GM11168 (cell line): ENCODE measurements around the gene COP1.

Experiments used
- in situ Hi-C: fragments of 300-500 bp; cut with MboI; formaldehyde crosslinking; loops from one replicate; pipeline ENCODE4 v1.12.0; 2022; ENCODE audit warnings: low sequenced_read_pairs; ENCODE audit not compliant: unreplicated experiment

The COP1 gene

DNA sequence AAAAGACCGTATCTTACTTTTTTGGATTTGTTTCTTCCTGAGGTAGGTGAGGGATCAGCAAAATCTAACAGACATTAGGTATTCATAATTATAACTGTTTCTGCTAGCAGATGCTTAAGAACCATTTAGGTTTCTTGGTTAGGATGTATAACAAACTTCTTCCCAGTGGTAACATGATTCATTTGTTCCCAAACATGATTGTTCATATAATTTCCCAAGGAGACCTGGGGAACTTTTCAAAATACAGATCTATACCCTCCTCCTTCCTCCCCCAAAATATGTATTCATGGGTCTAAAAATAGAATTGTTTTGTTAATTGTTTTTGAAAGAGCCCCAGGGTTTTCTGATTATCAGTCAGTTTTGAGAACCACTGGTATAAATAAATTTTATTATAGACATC lies 228.2 kb downstream of the COP1 start:
- in situ Hi-C loops, result no loop called here

DNA sequence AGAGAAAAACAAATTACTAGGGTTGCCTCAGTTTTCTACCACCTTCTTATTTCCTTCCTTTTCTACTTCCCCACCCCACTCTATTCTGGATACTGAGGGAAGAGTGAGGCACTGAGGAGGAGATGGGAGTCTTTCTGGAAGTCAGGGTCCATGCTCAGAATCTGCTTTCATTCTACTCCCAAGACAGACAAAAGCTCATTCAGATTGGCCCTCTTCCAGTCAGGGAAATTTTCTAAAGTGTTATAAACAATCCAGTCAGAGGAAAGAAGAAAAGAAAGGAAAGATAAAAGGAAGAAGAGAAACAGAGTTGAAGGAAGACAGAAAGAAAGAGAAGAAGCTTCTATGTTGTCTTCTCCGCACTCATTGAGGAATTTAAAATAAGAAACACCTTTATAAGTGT lies 228.6 kb downstream of the COP1 start:
- in situ Hi-C loops, result no loop called here

DNA sequence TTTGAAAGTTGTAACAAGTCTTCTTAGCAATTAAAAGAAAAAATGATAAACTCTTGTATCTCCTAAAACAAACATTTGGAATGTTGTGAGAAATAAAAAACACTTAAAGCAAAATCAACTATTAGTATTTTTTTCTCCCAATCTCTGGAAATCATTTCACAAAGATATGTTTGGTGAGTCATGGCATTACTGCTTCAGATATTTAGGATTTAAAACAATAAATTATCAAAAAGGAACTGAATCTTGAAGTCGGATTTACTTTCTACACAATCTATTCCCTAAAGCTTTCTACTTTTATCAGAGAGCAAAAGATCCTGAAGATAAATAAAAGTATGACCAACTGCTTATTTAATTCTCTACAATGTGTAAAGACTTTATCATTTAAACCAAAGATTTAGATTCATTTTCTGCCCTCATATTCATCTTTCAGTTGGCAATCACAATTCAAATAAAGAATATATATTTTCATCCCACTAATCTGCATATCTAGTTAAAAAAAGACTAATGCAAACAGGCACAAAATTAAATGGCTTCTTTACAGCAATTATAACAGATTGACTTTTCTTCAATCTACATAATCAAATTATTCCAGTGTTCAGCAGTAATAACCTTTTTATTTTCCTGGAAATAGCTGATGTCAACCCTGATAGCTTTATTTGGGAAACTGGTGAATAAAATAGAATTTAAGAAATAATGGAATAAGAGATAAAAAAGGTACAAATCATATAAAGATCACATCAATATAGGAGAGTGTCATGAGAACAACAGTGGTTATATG lies 230.0 kb downstream of the COP1 start:
- in situ Hi-C loops, result no loop called here

DNA sequence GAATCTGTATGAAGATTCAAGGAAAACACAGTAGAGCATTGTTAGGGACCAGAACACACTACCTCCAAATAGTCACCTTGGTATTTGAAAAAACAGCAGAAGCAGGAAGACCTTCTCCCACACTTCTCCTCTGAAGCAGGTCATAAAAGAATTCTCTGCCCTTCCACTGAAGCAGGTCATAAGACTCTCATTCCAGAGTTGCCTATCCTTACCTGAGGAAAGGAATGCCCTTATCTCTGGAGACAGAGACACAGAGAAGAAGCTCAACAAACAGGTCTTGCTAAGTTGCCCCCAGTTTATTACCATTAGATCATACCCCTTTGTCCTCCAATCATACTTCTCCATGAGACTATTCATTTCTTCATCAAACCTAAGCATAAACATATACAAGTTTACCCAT lies 237.9 kb downstream of the COP1 start:
- in situ Hi-C loops, result no loop called here

DNA sequence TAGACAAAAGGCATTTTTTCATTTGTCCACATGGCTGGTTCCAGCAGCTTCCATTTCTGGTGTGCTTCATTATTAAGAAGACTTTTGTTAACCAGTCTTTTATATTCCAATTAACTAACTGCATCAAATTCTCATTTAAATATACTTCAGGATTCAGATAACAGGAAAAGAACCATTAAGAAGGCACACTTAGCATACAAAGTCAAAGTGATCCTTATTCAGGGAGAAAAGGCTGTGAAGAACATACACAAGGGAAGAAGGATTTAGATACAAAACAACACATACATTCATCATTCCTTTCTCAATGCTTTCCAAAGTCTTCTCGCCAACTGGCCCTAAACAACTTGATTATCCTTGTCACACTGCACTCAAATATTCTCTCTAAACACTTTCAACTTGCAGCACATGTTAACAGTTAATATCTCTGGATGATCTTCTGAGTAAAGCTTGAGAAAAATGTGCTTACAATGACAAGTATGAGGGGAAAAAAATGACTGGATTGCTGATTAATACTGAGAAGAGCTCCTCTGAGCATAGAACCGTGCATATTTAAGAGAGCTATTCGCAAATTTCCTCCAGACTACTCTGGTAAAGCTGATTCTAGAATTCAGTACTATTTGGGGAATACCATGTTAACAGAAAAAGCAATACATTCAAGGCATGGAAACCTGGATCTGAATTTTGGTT lies 238.5 kb downstream of the COP1 start:
- in situ Hi-C loops, result no loop called here

DNA sequence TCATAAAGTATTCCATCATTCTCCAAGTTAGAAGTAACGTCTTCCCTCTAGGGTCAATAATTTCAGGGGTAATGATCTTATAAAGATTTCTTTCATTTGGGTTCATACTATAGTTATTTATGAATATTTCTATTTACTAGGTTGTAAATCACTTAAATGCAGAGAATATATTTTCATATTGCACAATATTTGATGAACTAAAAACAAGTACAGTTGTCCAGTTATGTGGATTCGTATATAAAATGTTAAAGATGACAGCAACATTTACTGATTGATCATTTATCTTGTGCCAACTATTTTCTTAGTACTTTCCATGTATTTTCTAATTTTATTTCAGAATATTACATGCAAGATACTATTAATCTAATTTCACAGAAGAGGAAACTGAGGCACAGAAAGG lies 243.3 kb downstream of the COP1 start:
- in situ Hi-C loops, result no loop called here

DNA sequence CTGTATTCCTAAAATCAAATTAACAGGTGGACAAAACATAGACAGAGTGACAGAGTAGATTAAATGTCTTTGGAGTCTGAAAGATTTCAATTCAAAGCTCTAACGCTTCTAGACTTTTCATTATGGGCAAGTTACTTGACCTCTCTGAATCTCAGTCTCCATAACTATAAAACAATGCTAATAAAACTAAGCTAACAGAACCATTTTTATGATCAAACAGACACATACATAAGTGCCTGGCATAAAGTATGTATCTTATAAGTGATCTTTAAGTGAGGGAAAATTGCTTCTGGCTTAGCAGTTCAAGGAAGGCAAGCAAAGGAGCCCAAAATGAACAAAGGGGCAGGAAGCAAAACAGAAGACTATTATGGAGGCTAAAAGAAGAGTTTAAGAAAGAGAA lies 246.9 kb downstream of the COP1 start:
- in situ Hi-C loops, result no loop called here

DNA sequence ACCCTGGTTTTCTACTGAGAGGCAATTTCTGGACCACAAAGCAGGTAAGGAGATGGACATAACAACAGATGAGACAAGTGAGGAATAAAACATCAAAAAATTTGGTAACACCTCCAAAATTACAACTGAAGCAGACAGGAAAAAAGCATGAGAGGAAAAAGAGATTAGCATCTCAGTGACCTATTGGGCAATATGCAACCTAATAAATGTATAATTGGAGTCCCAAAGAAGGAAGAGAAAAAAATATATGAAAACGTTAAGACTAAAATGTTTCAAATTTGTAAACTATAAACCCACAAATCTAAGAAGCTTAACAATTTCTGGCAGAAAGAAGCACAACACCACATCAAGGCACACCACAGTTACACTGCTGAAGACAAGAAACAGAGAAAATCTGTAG lies 255.5 kb downstream of the COP1 start:
- in situ Hi-C loops, result no loop called here

DNA sequence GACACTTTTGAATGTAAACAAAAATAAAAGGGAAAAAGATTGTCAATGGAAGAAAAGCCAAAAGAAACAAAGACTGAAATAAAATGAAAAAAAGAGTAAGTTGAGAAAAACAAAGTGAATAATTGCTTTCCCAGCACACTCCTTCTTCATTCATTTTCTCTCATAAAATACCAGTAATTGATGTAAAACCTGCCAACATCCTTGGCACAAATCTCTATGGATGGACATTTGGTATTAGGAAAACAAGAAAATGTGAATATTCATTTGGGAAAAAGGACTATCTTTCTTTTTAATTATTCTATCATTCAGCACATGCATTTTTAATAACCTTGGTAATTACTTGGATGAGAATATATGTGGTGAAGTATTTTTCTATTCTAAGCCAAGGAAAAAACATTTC lies 259.3 kb downstream of the COP1 start:
- in situ Hi-C loops, result no loop called here

DNA sequence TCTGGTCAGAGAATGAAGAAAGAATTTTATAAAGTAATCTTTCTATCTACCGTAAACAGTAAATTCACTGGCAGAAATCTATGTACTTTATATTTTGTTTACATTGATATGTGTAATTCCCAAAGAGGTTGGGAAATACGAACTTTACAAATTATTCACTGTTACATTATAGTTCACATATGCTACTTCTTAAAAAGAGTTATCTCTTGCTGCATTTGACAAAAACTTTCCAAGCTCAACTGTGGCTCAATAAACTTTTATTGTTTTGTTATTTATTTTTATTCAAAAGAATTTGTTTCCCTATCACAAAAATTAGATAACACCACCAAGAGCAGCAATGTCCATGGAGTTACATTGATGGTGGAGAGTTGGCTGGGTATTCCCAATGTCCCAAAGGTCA lies 262.5 kb downstream of the COP1 start:
- in situ Hi-C loops, result no loop called here

DNA sequence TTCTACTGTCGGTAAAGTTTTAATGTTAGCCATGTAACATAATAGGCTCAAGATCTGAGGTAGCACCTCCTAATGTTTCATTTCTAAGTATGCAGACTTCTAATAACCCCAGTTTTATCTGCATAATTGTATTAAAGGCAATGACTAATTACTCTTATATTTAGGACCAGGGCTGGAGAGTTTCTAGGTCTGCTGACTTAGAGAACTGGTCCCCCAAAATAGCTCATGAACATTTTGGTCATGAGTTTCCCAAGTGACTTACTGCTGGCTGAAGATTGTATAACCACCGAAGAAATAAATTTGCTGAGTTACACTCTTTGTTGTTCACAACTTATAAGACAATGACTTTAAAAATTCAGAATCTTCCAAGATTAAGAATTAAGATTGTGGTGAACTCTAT lies 265.9 kb downstream of the COP1 start:
- in situ Hi-C loops, result no loop called here

DNA sequence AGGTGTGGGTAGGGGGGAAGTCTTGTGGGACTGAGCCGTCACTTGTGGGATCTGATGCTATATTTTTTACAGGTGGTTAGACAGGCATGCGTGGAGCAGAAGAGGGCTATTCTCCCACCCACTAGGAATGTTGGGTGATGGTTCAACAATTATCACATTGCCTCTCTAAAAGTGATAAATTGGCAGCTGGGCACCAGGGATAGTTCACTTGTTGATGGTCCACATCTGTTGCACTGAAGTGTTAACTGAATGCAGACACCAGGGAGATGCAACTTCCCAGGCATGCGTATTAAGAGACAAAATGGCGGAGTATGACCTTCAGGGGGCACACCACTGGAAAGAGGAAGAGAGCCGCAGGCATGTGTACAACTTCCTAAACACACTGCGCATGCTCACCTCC lies 270.4 kb downstream of the COP1 start:
- in situ Hi-C loops, result no loop called here

DNA sequence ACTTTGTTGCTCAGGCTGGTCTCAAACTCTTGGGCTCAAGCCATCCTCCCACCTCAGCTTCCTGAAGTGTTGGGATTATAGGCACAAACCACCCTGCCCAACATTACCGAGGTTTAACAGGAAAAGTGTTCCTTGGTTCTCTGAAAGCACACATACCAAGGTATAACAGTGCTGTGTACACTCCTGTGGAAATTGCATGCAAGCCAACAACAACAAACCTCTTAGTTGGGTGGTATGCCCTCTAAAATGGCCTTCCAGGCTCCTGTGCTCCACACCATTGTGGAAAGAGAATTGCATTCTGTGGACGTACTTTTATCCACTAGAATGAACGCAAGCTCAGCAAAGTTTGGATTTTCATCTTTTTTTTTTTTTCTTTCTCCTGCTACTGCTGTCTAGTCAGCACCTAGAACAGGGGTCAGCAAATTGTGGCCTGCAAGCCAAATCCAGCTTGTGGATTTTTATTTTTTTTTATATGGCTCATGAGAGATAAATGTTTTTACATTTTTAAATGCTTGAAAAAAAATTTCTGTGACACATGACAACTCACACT lies 271.4 kb downstream of the COP1 start:
- in situ Hi-C loops, result no loop called here

DNA sequence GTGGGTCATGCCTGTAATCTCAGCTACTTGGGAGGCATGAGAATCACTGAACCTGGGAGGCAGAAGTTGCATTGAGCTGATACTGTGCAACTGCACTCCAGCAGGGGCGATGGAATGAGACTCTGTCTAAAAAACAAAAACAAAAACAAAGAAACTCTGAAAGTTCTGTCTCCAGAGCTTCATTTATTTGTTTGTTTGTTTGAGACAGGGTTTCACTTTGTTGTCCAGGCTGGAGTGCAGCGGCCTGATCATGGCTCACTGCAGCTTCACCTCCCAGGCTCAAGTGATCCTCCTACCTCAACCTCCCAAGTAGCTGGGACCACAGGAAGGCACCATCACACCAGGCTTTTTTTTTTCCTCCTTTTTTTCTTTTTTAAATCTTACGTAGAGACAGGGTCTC lies 271.9 kb downstream of the COP1 start:
- in situ Hi-C loops, result no loop called here

DNA sequence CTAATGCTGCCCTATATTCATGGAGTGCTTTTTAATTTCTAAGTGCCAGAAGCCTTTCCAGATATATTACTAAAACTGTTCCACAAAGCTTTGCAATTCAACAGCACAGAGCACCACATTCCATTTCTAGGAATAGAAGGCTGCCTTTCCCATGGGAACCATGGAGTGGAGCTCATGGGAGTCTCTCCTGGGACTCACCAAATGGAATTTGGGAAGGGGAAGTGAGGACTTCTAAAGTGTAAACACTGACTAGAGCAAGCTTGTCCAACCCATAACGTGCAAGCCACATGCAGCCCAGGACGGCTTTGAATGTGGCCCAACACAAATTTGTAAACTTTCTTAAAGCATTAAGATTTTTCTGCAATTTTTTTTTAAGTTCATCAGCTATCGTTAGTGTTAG lies 273.3 kb downstream of the COP1 start:
- in situ Hi-C loops, result no loop called here

DNA sequence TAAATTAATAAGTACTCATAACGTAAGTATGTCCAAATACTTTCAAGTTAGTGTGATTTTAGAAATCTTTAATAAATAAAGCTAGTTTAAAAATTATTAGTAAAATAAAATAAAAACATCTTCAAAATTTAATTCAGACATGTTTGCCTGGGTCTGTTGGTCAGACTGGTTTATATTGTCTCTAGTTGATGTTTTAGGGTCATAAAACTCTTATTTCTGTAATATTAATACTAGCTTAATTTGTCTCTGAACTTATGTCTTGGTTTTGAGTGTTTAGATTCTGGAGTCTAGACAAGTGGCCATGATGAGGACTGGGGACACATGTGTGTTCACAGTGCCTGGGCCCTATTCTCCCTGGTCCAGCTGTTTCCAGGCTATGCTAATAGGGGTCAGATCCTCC lies 279.1 kb downstream of the COP1 start:
- in situ Hi-C loops, result no loop called here

DNA sequence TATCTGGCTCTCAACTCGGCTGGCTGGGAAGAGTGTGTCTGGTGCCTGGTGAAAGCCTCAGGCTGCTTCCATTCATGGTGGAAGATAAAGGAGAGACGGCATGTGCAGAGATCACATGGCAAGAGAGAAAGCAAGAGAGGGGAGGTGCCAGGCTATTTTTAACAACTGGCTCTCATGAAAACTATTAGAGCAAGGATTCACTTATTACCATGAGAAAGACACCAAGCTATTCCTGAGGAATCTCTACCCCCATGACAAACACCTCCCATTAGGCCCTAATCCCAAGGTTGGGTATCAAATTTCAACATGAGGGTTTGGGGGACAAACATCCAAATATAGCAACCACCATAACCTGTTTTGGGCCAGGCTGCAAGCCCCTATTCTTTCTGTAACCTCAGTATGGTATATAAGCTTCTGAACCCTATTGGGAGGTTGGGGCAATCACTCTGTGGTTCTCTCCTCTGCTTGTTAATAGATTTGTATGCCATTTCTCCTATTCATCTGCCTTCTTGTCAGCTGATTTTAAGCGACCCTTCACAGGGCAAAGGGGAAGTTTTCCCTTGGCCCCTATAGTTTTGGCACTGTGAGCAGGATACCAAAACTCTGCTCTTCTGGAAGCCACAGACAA lies 284.7 kb downstream of the COP1 start:
- in situ Hi-C loops, result no loop called here

DNA sequence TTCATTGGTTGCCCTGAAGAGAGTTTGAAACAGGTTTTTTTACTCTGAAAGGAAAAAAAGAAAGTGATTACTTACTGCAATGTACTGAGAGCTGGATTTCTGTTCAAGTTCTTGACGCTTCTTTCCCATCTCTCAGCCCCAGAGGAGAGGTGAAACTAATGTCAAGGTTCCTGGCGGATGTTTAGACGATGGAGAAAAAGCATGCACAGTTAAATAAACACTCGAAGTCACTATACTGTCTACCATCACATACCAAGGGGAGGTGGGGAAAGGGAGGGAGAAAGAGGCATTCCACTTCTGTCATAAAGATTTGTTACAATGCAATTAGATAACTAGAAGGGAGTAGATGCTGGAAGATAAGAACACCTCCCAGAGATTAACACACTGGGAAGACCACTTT lies 286.7 kb downstream of the COP1 start:
- in situ Hi-C loops, result no loop called here

DNA sequence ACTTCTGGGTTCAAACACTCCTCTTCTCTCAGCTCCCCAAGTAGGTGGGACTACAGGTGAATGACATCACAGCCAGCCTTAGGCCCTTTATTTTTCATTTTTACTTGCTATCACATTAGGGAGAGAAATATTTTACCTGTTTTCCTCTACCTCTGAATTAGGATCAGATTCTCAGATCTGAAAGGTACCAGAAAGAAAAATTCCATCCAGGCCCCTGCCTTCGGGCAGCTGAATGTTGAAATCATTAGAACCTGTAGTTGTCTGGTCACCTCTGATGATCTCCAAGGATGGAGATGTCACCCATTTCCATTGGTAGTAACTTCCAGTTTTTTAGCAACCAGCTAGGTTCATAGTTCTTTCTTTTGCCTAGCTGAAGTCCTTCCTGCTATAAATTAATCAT lies 288.1 kb downstream of the COP1 start:
- in situ Hi-C loops, result no loop called here

DNA sequence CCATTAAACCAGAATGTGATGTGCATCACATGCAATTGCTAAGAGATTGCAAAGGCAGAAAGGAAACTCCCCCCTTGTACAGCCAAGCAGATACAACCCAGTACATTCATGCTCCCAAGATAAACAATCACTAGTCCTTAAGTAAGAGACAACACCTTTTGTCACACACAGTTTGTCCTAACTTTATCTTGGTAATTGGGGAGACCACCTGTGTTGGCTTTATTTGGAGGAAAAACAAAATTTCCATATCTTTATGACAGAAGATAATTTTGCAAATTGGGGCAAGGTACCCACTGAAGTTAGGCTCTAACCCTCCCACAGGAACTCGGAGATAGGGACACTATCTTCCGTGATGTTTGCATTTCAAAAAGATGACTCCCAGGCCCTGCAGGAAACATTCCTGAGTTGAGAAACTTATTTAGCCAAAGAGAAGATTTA lies 288.7 kb downstream of the COP1 start:
- in situ Hi-C loops, result no loop called here

DNA sequence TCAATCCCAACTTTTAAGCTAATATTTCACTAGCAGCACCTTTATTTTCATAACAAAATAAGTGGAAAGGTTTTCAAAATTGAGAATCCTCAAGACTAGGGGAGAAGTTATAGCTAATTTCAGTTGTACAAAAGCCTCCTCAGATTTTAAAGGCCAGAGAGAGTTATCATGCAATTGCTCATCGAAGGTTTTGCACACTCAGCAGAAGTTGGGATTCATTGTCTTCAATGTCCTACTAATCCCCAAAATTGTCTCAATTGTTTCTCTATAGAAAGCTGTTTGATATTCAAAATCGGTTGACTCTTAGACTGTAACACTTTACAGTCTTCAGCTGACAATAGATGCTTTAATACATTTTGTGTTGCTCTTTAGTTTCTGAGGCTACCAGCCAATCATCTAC lies 293.0 kb downstream of the COP1 start:
- in situ Hi-C loops, result no loop called here
